DOHH2 (cell line): Measurements from ENCODE around the gene OSBPL3.

Source experiments
- CTCF ChIP-seq: fragments of 200-600 bp; sonication (generic); IDR thresholded peaks from one replicate; pipeline ENCODE4 v1.5.1; 2014; ENCODE audit warnings: antibody characterized with exemption, mild to moderate bottlenecking, low read depth, low read length; ENCODE audit not compliant: poor library complexity, severe bottlenecking
- EZH2phosphoT487 ChIP-seq: fragments of 200-600 bp; sonication (generic); IDR thresholded peaks from 2 replicates; pipeline ENCODE4 v1.6.1; 2017; ENCODE audit warnings: borderline replicate concordance, mild to moderate bottlenecking, antibody characterized with exemption, low read length, moderate library complexity, mixed read lengths

- TF ChIP-seq CTCF, result no peak
- TF ChIP-seq EZH2phosphoT487, result no peak
Observed at GRCh38 chr7:24898691-24899090, 81.3 kb downstream of the OSBPL3 start.
